Neutrophil (primary cell): ENCODE data around the gene KLHL24.

Source experiments
- H3K27ac ChIP-seq: fragments of 200-600 bp; sonication (generic); 2 replicates; pipeline ENCODE4 v1.5.1; 2016; ENCODE audit warnings: mild to moderate bottlenecking, moderate library complexity
- H3K27me3 ChIP-seq: fragments of 200-600 bp; sonication (generic); 2 replicates; pipeline ENCODE4 v1.6.0; 2016; ENCODE audit warnings: mild to moderate bottlenecking
- H3K36me3 ChIP-seq: fragments of 200-600 bp; sonication (generic); 2 replicates; pipeline ENCODE4 v1.5.1; 2017
- H3K4me1 ChIP-seq, 2 experiments: fragments of 200-600 bp in 1 of 2; sonication (generic) in 1 of 2; 1 replicate in 1 of 2; 2 replicates in 1 of 2; pipeline versions ENCODE4 v1.5.1 to v1.6.1; 2013 to 2016; ENCODE audit warnings: low read depth in 1 of 2, low read length in 1 of 2, mild to moderate bottlenecking in 1 of 2, moderate library complexity in 1 of 2; ENCODE audit not compliant: control insufficient read depth in 1 of 2, insufficient read depth in 1 of 2
- H3K4me3 ChIP-seq, 2 experiments: fragments of 200-600 bp in 1 of 2; sonication (generic) in 1 of 2; 1 replicate in 1 of 2; 2 replicates in 1 of 2; pipeline ENCODE4 v1.5.1; 2013 to 2016; ENCODE audit warnings: low read depth in 1 of 2, low read length in 1 of 2, mild to moderate bottlenecking in 1 of 2, moderate library complexity in 1 of 2
- H3K9me3 ChIP-seq: fragments of 200-600 bp; sonication (generic); 2 replicates; pipeline ENCODE4 v1.5.1; 2016
- CTCF ChIP-seq: fragments of 200-600 bp; sonication (generic); IDR thresholded peaks from 2 replicates; pipeline ENCODE4 v1.5.1; 2016; ENCODE audit warnings: antibody characterized with exemption

KLHL24 gene

GRCh38 chr3:183653209-183654064, 18.0 kb downstream of the KLHL24 start:
- no peak for TF ChIP-seq CTCF
- Histone ChIP-seq H3K4me1 (no peaks in the 10 kb centered on the region), H3K9me3 (peaks cover 39% of the 10 kb centered on the region), H3K36me3 (peaks cover 13% of the 10 kb centered on the region), H3K27me3 (no peaks in the 10 kb centered on the region), H3K27ac (no peak overlapping the region), H3K4me3 (no peak overlapping the region)

- peaks cover 23% of the 10 kb centered on the region for H3K36me3 ChIP-seq
- H3K4me1 ChIP-seq: no peaks in the 10 kb centered on the region
- H3K9me3 ChIP-seq: peaks cover 39% of the 10 kb centered on the region
- no peak overlapping the region for H3K4me3 ChIP-seq
- no peak for TF ChIP-seq CTCF
- no peaks in the 10 kb centered on the region for H3K27me3 ChIP-seq
- H3K27ac ChIP-seq: no peak overlapping the region
These were observed 19.3 kb downstream of the KLHL24 start for GRCh38 chr3:183654727-183655126.

- Histone ChIP-seq H3K27me3 (no peaks in the 10 kb centered on the region), H3K36me3 (peaks cover 47% of the 10 kb centered on the region)
- TF ChIP-seq CTCF: no peak
These were observed 26.7 kb downstream of the KLHL24 start for GRCh38 chr3:183662099-183662498.

GRCh38 chr3:183664913-183665381, 29.5 kb downstream of the KLHL24 start:
- H3K36me3 ChIP-seq: peaks cover 52% of the 10 kb centered on the region
- no peak overlapping the region for H3K4me3 ChIP-seq
- H3K27me3 ChIP-seq: no peaks in the 10 kb centered on the region
- TF ChIP-seq CTCF: no peak
- H3K9me3 ChIP-seq: no peaks in the 10 kb centered on the region
- H3K27ac ChIP-seq: no peak overlapping the region
- H3K4me1 ChIP-seq: no peaks in the 10 kb centered on the region

More at GRCh38 chr3:183662099-183662498, 26.7 kb downstream of the KLHL24 start:
- no peak overlapping the region for H3K4me3 ChIP-seq
- no peaks in the 10 kb centered on the region for H3K9me3 ChIP-seq
- no peak overlapping the region for H3K27ac ChIP-seq
- no peaks in the 10 kb centered on the region for H3K4me1 ChIP-seq

- Histone ChIP-seq H3K27ac (no peak overlapping the region), H3K36me3 (peaks cover 20% of the 10 kb centered on the region), H3K9me3 (no peaks in the 10 kb centered on the region), H3K4me3 (no peak overlapping the region), H3K4me1 (no peaks in the 10 kb centered on the region), H3K27me3 (no peaks in the 10 kb centered on the region)
- TF ChIP-seq CTCF: no peak
These were observed 44.6 kb downstream of the KLHL24 start for GRCh38 chr3:183680061-183680460.
